ENCODE results near the gene TOMM20L.

The TOMM20L gene

GRCh38 chr14:58428118-58428683 lies 32.5 kb downstream of the TOMM20L start:
- peaks cover 22% of the 10 kb centered on the region for H3K36me3 ChIP-seq (ENCODE audit: control insufficient read depth, insufficient read depth, low read length, severe bottlenecking)
- no peaks in the 10 kb centered on the region for H3K27me3 ChIP-seq (replicated peaks; ENCODE audit: control insufficient read depth, insufficient read depth, low read length)
- no peaks in the 10 kb centered on the region for H3K9me3 ChIP-seq (ENCODE audit: control insufficient read depth, low read length)
- DNase-seq (ENCODE audit: low read depth), result peak; percentile 77
- H3K4me1 ChIP-seq (ENCODE audit: control insufficient read depth, insufficient read depth, low read length), result peaks cover 21% of the 10 kb centered on the region
- H3K4me3 ChIP-seq (ENCODE audit: low read length), result peak overlapping the region; percentile 94
- H3K9ac ChIP-seq (ENCODE audit: low read length), result peak overlapping the region; percentile 99

GRCh38 chr14:58430156-58430555 lies 34.4 kb downstream of the TOMM20L start:
- Histone ChIP-seq H3K4me1 (ENCODE audit: control insufficient read depth, insufficient read depth, low read length) (peaks cover 21% of the 10 kb centered on the region), H3K36me3 (ENCODE audit: control insufficient read depth, insufficient read depth, low read length, severe bottlenecking) (peaks cover 28% of the 10 kb centered on the region), H3K4me3 (ENCODE audit: low read length) (no peak overlapping the region), H3K9ac (ENCODE audit: low read length) (no peak overlapping the region), H3K27me3 (replicated peaks; ENCODE audit: control insufficient read depth, insufficient read depth, low read length) (no peaks in the 10 kb centered on the region), H3K9me3 (ENCODE audit: control insufficient read depth, low read length) (no peaks in the 10 kb centered on the region)
- DNase-seq (ENCODE audit: low read depth), result peak; percentile 25

DNA sequence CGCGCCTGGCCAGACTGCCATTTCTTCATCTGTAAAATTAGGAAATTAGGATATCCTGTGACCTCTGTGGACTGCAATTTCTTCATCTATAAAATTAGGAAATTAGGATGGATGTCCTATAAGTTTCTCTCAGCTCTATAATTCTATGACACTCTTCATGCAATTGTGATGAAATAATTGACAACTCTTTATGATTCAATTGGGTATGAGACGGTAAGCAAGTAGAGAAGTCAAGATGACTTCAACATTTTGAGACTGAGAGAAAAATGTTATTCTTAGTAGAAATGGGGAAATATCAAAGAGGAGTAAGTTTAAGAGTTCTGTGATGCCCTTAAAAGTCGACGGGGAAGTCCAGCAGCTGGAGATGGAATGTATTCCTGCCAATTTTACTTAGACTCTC lies 43.7 kb downstream of the TOMM20L start:
- no peaks in the 10 kb centered on the region for H3K9me3 ChIP-seq (ENCODE audit: control insufficient read depth, low read length)
- H3K4me1 ChIP-seq (ENCODE audit: control insufficient read depth, insufficient read depth, low read length), result no peaks in the 10 kb centered on the region
- H3K36me3 ChIP-seq (ENCODE audit: control insufficient read depth, insufficient read depth, low read length, severe bottlenecking), result peaks cover 53% of the 10 kb centered on the region
- H3K9ac ChIP-seq (ENCODE audit: low read length), result no peak overlapping the region
- H3K27me3 ChIP-seq (replicated peaks; ENCODE audit: control insufficient read depth, insufficient read depth, low read length), result no peaks in the 10 kb centered on the region
- no peak overlapping the region for H3K4me3 ChIP-seq (ENCODE audit: low read length)
- DNase-seq (ENCODE audit: low read depth), result no peak

DNA sequence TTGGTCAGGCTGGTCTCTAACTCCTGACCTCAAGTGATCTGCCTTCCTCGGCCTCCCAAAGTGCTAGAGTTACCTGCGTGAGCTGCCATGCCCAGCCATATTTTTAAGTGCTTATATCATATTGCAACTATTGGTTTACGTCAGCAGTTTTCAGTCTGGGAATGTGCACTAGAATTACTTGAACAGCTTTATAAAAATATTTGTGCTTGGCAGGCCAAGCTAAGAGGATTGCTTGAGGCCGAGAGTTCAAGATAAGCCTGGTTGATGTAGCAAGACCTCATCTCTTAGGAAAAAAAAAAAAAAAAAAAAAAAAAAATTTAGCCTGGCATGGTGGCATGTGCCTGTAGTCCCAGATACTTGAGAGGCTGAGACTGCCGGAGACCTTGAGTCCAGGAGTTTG lies 48.9 kb downstream of the TOMM20L start:
- Histone ChIP-seq H3K4me1 (ENCODE audit: control insufficient read depth, insufficient read depth, low read length) (no peaks in the 10 kb centered on the region), H3K9ac (ENCODE audit: low read length) (no peak overlapping the region), H3K27me3 (replicated peaks; ENCODE audit: control insufficient read depth, insufficient read depth, low read length) (no peaks in the 10 kb centered on the region), H3K4me3 (ENCODE audit: low read length) (no peak overlapping the region), H3K9me3 (ENCODE audit: control insufficient read depth, low read length) (no peaks in the 10 kb centered on the region), H3K36me3 (ENCODE audit: control insufficient read depth, insufficient read depth, low read length, severe bottlenecking) (peaks cover 54% of the 10 kb centered on the region)
- DNase-seq (ENCODE audit: low read depth), result no peak

GRCh38 chr14:58455593-58456265 lies 60.0 kb downstream of the TOMM20L start:
- Histone ChIP-seq H3K4me1 (ENCODE audit: control insufficient read depth, insufficient read depth, low read length) (no peaks in the 10 kb centered on the region), H3K9ac (ENCODE audit: low read length) (no peak overlapping the region), H3K36me3 (ENCODE audit: control insufficient read depth, insufficient read depth, low read length, severe bottlenecking) (peaks cover 41% of the 10 kb centered on the region), H3K9me3 (ENCODE audit: control insufficient read depth, low read length) (no peaks in the 10 kb centered on the region), H3K27me3 (replicated peaks; ENCODE audit: control insufficient read depth, insufficient read depth, low read length) (no peaks in the 10 kb centered on the region), H3K4me3 (ENCODE audit: low read length) (no peak overlapping the region)
- peak; percentile 53 for DNase-seq (ENCODE audit: low read depth)
